Raji (cell line): ENCODE data around the gene CNTN6.

Experiments used
- POLR2A ChIP-seq: IDR thresholded peaks from 2 replicates; pipeline ENCODE4 v1.6.1; 2011; ENCODE audit warnings: low read depth, low read length, control low read depth; ENCODE audit not compliant: insufficient read depth

CNTN6 gene

GRCh38 chr3:1092771-1093170 lies at the start of gene CNTN6:
CNTN6 (plus strand) TSS chr3:1093024; CDS start chr3:1148009, 54,985 bp downstream.
- no peak for TF ChIP-seq POLR2A

DNA sequence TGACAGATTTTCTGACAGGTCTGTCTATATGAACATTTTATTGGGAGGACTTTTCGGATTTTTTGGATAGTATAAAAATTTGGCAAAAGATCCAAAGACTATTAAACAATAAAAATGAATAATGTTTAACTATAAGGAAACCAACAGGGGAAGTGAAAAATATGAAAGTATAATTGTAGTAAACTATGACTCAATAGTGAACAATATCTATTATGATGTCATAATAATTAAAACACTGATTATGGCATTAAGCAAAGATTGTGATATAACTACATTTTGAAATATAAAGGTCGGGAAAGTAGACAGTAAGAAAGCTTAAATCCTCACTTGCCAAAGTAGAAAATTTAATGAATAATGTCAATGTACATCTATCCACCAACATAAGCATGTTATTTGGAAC lies 44.3 kb upstream of the CNTN6 start:
- no peak for TF ChIP-seq POLR2A

GRCh38 chr3:1055870-1056269 lies 37.0 kb upstream of the CNTN6 start:
- TF ChIP-seq POLR2A = no peak

DNA sequence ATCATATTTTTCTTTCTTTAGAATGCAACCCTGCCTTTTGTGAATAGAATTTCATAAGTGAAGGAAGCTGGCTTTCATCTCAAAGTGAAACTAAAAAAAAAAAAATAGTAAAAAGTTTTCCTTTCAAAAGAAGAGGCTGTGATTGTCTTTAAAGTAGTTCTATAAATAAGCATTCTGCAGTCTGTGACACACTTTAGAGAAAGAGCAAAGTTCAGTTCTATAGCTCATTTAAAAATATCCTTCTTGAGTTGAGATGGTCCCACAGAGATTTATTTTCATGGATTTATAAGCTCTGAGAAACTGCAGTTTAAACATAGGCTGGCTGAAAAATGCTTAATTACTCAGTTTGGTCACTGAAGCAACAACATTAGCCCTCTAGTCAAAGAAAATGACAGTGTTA lies 36.1 kb upstream of the CNTN6 start:
- no peak for TF ChIP-seq POLR2A

DNA sequence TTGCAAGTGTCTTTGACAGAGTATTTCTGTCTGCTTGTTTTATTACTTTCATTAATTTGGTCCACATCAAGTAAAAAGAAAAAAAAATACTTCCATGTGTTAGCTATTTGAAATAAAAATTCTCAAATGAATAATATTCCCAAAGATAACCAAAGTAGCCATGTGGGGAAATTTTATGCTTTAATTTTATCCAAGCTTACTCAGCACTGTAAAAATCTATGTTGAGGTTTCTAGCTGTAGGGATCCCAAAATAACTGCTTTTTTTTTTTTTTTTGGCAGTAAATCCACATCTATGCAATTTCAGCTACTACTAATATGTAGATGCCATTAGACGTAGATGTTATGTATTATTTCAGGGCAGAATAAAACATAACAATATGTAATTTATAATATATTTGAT lies 35.4 kb upstream of the CNTN6 start:
- no peak for TF ChIP-seq POLR2A

- TF ChIP-seq POLR2A = no peak
Observed at GRCh38 chr3:1068985-1069384, 23.8 kb upstream of the CNTN6 start.

- no peak for TF ChIP-seq POLR2A
Observed at GRCh38 chr3:1072041-1072440, 20.8 kb upstream of the CNTN6 start.

GRCh38 chr3:1079662-1080061 lies 13.2 kb upstream of the CNTN6 start:
- TF ChIP-seq POLR2A = no peak

- no peak for TF ChIP-seq POLR2A
Observed at GRCh38 chr3:1082108-1082507, 10.7 kb upstream of the CNTN6 start.

- no peak for TF ChIP-seq POLR2A
Observed at GRCh38 chr3:1087066-1087560, 5.7 kb upstream of the CNTN6 start.

- TF ChIP-seq POLR2A = no peak
Observed at GRCh38 chr3:1088503-1088902, 4.3 kb upstream of the CNTN6 start.

- TF ChIP-seq POLR2A = no peak
Observed at GRCh38 chr3:1091286-1091685, 1.5 kb upstream of the CNTN6 start.

DNA sequence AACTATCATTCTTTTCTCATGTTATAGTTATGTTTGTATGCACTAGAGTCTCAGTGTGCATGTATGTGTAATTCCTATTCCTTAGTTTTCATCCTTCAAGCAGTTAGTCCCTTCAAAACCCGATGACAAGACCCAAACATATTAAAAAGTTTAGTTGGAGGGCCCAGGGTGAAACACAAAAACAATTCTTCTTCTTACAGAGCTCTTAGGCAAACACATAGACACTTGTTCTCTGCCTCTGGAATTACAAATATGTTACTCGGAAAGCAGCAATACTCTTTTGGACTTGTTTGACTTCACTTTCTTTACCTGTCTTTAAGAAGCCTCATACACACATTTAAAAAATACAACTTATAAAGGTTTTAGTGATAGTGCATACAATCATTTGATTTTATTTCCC lies 763 bp upstream of the CNTN6 start:
- TF ChIP-seq POLR2A = no peak

GRCh38 chr3:1093217-1093616 lies 393 bp downstream of the CNTN6 start:
- no peak for TF ChIP-seq POLR2A

DNA sequence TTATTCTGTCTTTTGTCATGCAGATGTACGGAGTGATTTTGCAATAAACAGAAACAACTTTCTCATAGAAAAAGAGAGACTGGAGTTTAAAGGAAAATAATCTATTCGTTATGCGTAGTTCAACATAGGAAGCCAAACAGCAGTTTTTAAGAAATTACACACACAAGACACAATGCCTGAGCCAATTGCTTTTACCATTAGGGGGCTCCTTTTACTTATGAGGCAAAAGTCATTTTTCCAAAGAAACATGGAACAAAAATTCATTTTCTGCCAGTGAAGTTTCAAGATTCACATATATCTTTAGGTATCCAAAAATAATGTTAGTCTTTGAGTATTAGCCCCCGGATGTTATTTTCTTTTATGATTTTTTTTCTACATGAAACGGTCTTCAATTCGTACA lies 10.7 kb downstream of the CNTN6 start:
- no peak for TF ChIP-seq POLR2A

GRCh38 chr3:1117843-1118473 lies 25.1 kb downstream of the CNTN6 start:
- no peak for TF ChIP-seq POLR2A

- no peak for TF ChIP-seq POLR2A
Observed at GRCh38 chr3:1131166-1131565, 38.3 kb downstream of the CNTN6 start.
